SH-SY5Y (cell line): Measurements from ENCODE around the gene GEMIN4.

ENCODE experiments used
- GATA2 ChIP-seq: IDR thresholded peaks from 2 replicates; pipeline ENCODE4 v1.6.1; 2011; ENCODE audit warnings: mild to moderate bottlenecking, low read depth, low read length
- GATA3 ChIP-seq: IDR thresholded peaks from 2 replicates; pipeline ENCODE4 v1.6.1; 2011; ENCODE audit warnings: low read depth, mild to moderate bottlenecking, low read length, moderate library complexity

DNA sequence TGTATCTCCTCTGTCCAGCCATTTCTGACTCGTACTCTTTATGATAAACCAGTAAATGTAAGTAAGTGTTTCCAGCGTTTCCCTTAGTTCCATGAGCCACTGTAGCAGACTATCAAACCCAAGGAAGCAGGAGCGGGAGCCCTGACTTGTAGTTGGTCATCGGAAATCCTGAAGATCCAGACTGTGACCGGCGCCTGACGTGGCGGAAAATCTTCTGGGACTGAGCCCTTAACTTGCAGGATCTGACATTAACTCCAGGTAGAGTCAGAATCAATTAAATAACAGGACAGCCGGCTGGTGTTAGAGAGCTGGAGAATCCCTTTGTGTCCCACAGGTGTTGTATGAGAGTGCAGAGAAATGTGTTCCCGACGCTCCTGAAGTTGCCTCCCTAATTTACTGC lies 26.0 kb upstream of the GEMIN4 start:
- TF ChIP-seq GATA2, result no peak
- TF ChIP-seq GATA3, result no peak
